ENCODE data around the gene ACRV1.

DNA sequence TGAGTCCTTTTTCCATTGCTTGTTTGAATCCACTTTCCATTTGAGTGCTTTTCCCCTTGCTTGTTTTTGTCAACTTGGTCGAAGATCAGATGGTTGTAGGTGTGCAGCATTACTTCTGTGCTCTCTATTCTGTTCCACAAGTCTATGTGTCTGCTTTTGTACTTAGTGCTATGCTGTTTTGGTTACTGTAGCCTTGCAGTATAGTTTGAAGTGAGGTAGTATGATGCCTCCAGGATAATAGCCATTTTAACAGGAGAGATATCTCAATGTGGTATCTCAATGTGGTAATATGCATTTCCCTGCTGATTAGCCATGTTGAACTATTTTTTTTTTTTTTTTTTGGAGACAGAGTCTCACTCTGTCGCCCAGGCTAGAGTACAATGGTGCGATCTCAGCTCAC is 16.7 kb downstream of the ACRV1 start:
- TF ChIP-seq, protein P1, sequence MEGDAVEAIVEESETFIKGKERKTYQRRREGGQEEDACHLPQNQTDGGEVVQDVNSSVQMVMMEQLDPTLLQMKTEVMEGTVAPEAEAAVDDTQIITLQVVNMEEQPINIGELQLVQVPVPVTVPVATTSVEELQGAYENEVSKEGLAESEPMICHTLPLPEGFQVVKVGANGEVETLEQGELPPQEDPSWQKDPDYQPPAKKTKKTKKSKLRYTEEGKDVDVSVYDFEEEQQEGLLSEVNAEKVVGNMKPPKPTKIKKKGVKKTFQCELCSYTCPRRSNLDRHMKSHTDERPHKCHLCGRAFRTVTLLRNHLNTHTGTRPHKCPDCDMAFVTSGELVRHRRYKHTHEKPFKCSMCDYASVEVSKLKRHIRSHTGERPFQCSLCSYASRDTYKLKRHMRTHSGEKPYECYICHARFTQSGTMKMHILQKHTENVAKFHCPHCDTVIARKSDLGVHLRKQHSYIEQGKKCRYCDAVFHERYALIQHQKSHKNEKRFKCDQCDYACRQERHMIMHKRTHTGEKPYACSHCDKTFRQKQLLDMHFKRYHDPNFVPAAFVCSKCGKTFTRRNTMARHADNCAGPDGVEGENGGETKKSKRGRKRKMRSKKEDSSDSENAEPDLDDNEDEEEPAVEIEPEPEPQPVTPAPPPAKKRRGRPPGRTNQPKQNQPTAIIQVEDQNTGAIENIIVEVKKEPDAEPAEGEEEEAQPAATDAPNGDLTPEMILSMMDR (conservative IDR thresholded peaks at IDR 0.05 in 1 of 2, IDR thresholded peaks at IDR 0.05 in 1 of 2; ENCODE audit: low read depth in 1 of 2, low read length in 2 of 2): no peak
- TF ChIP-seq EZH2 (IDR thresholded peaks at IDR 0.05; ENCODE audit: low read length, missing control alignments): no peak
